Omental fat pad (tissue), 4 donors: ENCODE measurements around the gene HDAC7. TPM values are rescaled to one million over a fixed set of nuclear protein-coding genes. Genes with fewer than 3 reads are reported as not detected.
A peak's percentile ranks its signal among the peaks of the same experiment; 100 is the strongest.

Experiments used
- ATAC-seq: fragments of 150-250 bp; one replicate; pipeline ENCODE4 v1.9.1; 2016; ENCODE audit warnings: mild to moderate bottlenecking, moderate library complexity; ENCODE audit not compliant: low FRiP score
- DNase-seq: peaks from one replicate; pipeline ENCODE4 v3.0.0-alpha.2; 2019; ENCODE audit warnings: low spot score
- total RNA-seq, 4 donors: library from RNA; depleted of rRNA; stranded (reverse); fragments of >200 nt; gene quantifications; one replicate each; pipeline ENCODE4 v1.1.0, GENCODE V29; 2016
- TF ChIP-seq, protein P1 (sequence below), 3 donors: fragments of 450-650 bp; IDR thresholded peaks; one replicate each; pipeline ENCODE4 v1.5.1; 2016 to 2017; ENCODE audit warnings: antibody characterized with exemption in 3 of 3, mild to moderate bottlenecking in 3 of 3, moderate library complexity in 2 of 3

Gene HDAC7
- total RNA-seq, 4 donors from 2014 or later = 40.3 to 102 (median 62.9) TPM

DNA sequence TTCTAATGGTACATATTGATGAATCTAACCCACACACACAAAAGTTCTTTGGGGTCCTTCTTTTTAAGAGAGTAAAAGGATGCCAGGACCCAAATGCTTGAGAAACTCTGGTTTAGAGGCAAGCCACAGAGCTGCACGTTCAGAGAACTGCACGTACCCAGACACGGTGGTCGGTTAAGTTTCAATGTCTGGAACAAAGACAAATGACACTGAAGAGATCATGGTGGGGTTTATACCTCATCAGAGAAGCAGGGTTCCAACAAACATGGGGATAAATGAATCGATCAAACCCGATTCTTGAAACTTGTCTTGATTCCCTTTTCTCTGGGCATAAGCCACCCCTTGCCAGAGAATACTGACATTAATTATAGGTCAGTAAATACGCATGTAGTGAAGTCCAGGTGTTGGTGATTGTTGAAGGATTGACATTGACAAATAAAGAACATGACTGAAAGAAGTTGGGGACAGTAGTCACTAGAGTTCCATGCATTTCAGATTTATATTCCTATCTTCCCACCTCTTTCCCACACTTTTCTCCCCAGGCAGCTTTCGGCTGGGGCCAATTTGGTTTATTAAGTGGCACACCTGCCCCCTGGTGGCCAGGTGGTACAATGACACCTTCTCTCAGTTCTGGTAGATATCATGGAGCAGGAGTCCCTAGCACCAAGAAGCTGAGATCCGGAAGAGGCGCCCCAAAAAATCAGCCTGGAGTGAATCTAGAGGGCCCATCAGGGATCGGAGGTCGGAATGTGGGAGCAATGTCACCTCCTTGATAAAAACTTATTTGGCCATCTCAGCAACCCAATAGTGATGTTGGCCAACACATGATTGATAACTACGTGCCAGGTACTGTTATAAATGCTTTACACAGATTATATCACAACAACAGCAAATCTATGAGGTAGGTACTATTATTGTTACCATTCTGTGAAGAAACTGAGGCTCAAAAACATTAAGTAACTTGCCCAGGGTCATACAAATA is 17.8 kb upstream of the HDAC7 start:
- TF ChIP-seq, protein P1, sequence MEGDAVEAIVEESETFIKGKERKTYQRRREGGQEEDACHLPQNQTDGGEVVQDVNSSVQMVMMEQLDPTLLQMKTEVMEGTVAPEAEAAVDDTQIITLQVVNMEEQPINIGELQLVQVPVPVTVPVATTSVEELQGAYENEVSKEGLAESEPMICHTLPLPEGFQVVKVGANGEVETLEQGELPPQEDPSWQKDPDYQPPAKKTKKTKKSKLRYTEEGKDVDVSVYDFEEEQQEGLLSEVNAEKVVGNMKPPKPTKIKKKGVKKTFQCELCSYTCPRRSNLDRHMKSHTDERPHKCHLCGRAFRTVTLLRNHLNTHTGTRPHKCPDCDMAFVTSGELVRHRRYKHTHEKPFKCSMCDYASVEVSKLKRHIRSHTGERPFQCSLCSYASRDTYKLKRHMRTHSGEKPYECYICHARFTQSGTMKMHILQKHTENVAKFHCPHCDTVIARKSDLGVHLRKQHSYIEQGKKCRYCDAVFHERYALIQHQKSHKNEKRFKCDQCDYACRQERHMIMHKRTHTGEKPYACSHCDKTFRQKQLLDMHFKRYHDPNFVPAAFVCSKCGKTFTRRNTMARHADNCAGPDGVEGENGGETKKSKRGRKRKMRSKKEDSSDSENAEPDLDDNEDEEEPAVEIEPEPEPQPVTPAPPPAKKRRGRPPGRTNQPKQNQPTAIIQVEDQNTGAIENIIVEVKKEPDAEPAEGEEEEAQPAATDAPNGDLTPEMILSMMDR (IDR thresholded peaks at IDR 0.05) = peak in 2 of 3 donors; percentile 82 to 96
- ATAC-seq (no peak), DNase-seq (peak; percentile 50)

DNA sequence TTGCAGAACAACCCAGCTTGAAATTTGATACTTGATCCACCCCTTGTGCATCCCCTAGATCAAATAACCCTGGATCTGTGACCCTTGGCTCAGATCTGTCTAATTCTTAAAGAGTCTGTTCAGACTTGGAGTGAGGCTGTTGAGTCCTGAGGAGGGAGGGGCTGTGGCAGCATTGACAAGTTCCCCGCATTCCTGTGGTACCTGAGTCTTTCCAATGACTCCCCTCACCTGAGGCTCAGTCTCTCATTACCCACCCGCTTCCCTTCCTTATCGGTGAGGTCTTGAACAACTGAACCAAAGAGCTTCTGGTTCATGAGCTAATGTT is 16.1 kb upstream of the HDAC7 start:
- DNase-seq (no peak), ATAC-seq (no peak)
- TF ChIP-seq, protein P1 (IDR thresholded peaks at IDR 0.05) = no peak

DNA sequence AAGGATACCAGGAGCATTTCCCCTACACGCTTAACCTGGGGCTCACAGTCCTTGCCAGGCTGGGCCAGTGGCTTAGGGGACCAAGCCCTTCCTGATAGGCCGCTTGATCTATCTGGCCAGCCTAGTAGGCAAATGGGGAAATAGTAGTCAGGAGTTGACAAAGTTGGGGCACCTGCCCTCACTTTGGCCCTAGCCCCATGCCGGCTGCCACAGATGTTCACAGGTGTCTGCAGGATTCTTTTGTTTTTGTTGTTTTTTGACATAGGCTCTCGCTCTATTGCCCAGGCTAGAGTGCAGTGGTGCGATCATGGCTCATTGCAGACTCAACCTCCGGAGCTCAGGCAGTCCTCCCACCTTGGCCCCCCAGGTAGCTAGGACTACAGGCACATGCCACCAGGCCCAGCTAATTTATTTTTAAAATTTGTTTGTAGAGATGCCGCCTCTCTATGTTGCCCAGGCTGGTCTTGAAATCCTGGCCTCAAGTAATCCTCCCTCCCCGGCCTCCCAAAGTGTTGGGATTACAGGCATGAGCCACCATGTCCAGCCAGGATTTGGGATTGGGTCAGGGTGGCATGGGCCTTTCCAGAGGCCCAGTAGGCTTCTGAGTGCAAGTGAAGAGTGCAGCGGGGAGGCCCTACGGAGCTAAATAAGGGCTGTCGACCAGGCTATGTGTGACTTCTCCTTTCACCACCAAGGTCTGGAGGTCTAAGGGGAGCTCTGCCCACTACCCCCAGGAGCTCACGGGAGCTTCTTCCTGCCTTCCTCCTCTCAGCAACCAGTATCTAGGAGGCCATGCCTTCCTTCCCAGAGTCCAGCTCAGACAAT is 15.5 kb upstream of the HDAC7 start:
- TF ChIP-seq, protein P1 (IDR thresholded peaks at IDR 0.05) = no peak
- no peak for DNase-seq

DNA sequence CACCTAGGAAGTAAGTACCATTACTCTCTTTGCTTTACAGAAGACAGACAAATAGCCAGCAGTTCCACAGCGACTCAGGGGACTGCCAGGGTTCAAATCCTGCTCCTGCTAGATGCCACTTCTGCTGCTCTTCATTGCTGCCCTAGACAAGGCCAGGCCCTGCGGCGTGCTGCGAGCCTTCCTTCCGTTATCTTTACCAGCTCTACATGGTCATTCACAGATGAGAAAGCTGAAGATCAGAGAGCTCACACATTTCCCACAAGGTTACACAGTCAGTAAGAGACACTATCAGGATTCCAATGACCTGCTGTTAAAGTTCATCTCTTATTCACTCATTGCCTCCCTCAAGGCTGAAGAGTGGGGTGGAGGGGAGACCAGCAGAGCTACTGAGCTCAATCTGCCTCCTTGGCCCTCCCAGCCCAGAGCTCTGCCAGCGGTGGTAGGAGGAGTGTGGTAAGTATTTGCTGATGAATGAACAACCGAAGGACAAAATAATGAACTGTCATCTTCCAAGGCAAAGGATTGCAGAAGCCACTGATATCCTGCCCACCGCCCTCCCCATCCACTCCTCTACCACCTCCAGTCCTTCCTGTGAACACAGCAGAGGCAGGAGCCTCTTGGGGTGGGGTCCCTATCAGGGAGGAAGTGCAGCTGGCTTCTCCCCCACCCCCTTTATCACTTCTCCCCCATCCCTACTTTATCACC is 14.6 kb upstream of the HDAC7 start:
- DNase-seq (no peak), ATAC-seq (peak; percentile 76)
- TF ChIP-seq, protein P1 (IDR thresholded peaks at IDR 0.05) = no peak

More for the DNA sequence above, 15.5 kb upstream of the HDAC7 start:
- ATAC-seq = no peak

DNA sequence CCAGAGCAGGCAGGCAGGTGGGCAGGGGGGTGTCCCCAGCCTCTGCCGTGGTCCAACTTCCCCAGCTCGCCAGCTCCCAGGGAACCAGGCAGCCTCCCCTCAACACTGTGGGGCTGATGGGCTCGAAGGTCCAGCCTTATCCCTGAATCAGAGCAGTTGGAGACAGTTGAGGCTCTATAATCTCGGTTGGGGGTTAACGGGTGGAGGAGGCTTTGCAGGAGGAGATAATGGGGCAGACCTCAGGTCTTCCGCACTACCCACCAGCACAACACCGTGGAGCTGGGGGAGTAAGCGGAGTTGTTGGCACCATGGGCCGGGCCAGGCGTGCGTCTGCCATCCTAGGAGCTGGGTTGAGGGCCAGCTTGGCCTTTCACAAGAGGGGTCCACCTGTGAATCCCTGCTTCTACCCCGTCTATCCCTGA is 13.9 kb upstream of the HDAC7 start:
- no peak for ATAC-seq
- TF ChIP-seq, protein P1 (IDR thresholded peaks at IDR 0.05) = no peak
- no peak for DNase-seq

DNA sequence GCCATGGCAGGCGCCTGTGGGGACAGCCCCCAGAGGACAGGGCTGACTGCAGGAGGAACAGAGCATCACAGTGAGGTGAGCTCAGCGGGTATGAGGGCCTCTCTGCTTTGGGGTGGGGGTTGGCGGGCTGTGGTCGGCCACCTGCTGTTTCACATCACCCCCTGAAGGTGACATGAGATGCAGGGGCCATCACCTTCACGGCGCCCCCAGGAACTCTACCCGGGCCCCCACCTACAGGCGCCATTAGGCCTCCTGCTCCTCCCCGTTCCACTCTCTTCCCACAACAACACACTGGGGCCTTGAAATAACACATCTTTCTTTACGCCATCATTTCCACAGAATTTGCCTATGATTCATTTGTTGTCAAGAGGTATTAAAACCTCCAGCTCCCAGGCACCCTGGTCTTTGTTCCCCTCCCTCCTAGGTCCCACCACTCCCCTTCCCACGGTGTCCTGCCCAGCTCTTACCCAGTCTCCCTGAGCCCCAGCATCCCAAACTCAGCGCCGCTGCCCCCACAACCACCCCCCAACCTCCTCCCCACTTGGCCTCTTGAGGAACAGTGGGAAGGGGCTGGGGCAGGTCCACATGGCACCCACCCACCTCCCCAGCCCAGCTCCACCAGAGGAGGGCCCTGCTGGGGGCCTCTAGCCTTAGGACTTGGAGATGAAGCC is 12.7 kb upstream of the HDAC7 start:
- DNase-seq (no peak), ATAC-seq (no peak)
- TF ChIP-seq, protein P1 (IDR thresholded peaks at IDR 0.05) = no peak
